GM21515 (cell line): ENCODE data around the gene RIPPLY3.
A peak's percentile ranks its signal among the peaks of the same experiment; 100 is the strongest.

ENCODE experiments used
- ATAC-seq: cut with Tn5 transposase; IDR thresholded peaks from one replicate; pipeline ENCODE4 v1.9.1; 2021; ENCODE audit not compliant: unreplicated experiment

Gene RIPPLY3

GRCh38 chr21:37006486-37007291 lies at the start of gene RIPPLY3:
Gene RIPPLY3, plus strand, starts transcription at chr21:37006702. Its CDS starts 71 bp downstream, at chr21:37006773.
- ATAC-seq = no peak

GRCh38 chr21:36959020-36959835 lies 47.3 kb upstream of the RIPPLY3 start:
- no peak for ATAC-seq

- no peak for ATAC-seq
These were observed 45.7 kb upstream of the RIPPLY3 start for GRCh38 chr21:36960676-36961284.

- no peak for ATAC-seq
These were observed 44.3 kb upstream of the RIPPLY3 start for GRCh38 chr21:36962098-36962780.

GRCh38 chr21:36964398-36964797 lies 42.1 kb upstream of the RIPPLY3 start:
- no peak for ATAC-seq

GRCh38 chr21:36964827-36965719 lies 41.4 kb upstream of the RIPPLY3 start:
- no peak for ATAC-seq

- no peak for ATAC-seq
These were observed 40.8 kb upstream of the RIPPLY3 start for GRCh38 chr21:36965720-36966065.

- peak; percentile 76 for ATAC-seq
These were observed 40.3 kb upstream of the RIPPLY3 start, which contains the start of gene HLCS for GRCh38 chr21:36966066-36966820. Gene HLCS, minus strand, starts transcription at chr21:36966669. Its CDS starts 31 bp downstream, at chr21:36966638.

- ATAC-seq = peak; percentile 13
These were observed 39.4 kb upstream of the RIPPLY3 start for GRCh38 chr21:36966821-36967768.

GRCh38 chr21:36968414-36968813 lies 38.1 kb upstream of the RIPPLY3 start:
- ATAC-seq = no peak

GRCh38 chr21:36968976-36969375 lies 37.5 kb upstream of the RIPPLY3 start:
- no peak for ATAC-seq

- ATAC-seq = no peak
These were observed 32.3 kb upstream of the RIPPLY3 start for GRCh38 chr21:36973986-36974850.

- no peak for ATAC-seq
These were observed 31.7 kb upstream of the RIPPLY3 start for GRCh38 chr21:36974851-36975192.

GRCh38 chr21:36976228-36976861 lies 30.2 kb upstream of the RIPPLY3 start:
- no peak for ATAC-seq

GRCh38 chr21:36976882-36977651 lies 29.4 kb upstream of the RIPPLY3 start:
- peak; percentile 66 for ATAC-seq
